Suprapubic skin (tissue), 4 donors: ENCODE results near the gene RBL2. TPM values are rescaled to one million over a fixed set of nuclear protein-coding genes. Genes with fewer than 3 reads are reported as not detected.
A peak's percentile ranks its signal among the peaks of the same experiment; 100 is the strongest.

Experiments used
- DNase-seq, 2 donors: peaks; one replicate each; pipeline ENCODE4 v3.0.0-alpha.2; 2019; ENCODE audit warnings: low spot score in 2 of 2
- H3K27ac ChIP-seq: fragments of 200-600 bp; sonication (generic); one replicate; pipeline ENCODE4 v1.5.1; 2019
- H3K27me3 ChIP-seq: fragments of 200-600 bp; sonication (generic); one replicate; pipeline ENCODE4 v1.5.1; 2019
- H3K36me3 ChIP-seq: fragments of 200-600 bp; sonication (generic); one replicate; pipeline ENCODE4 v1.5.1; 2019
- H3K4me1 ChIP-seq: fragments of 200-600 bp; sonication (generic); one replicate; pipeline ENCODE4 v1.5.1; 2019
- H3K4me3 ChIP-seq: fragments of 200-600 bp; sonication (generic); one replicate; pipeline ENCODE4 v1.5.1; 2019; ENCODE audit warnings: mild to moderate bottlenecking
- H3K9me3 ChIP-seq: fragments of 200-600 bp; sonication (generic); one replicate; pipeline ENCODE4 v1.5.1; 2019
- EP300 ChIP-seq: sonication (generic); formaldehyde crosslinking; IDR thresholded peaks from one replicate; pipeline ENCODE4 v1.6.1; 2017; ENCODE audit warnings: antibody characterized with exemption
- POLR2A ChIP-seq, 2 donors: fragments of 450-650 bp; IDR thresholded peaks; one replicate each; pipeline ENCODE4 v1.6.1; 2017; ENCODE audit warnings: antibody characterized with exemption in 2 of 2, mild to moderate bottlenecking in 2 of 2, moderate library complexity in 2 of 2
- POLR2AphosphoS5 ChIP-seq, 3 donors: sonication (generic); formaldehyde crosslinking; IDR thresholded peaks; one replicate each; pipeline ENCODE4 v1.6.1; 2017; ENCODE audit warnings: antibody characterized with exemption in 3 of 3
- WGBS: methylation state at CpG from one replicate; pipeline ENCODE4 v1.1.5; 2018; 5-methylcytosine and 5-hydroxymethylcytosine counted together
- total RNA-seq, 4 donors: library from RNA; depleted of rRNA; stranded (reverse); fragments of >200 nt; gene quantifications; one replicate each; pipeline ENCODE4 v1.1.0, GENCODE V29; 2016
- TF ChIP-seq, protein P1 (sequence below), 2 donors: fragments of 200-600 bp in 1 of 2; fragments of 450-650 bp in 1 of 2; sonication (generic) in 1 of 2; IDR thresholded peaks; one replicate each; pipeline ENCODE4 v1.5.1; 2016 to 2019; ENCODE audit warnings: antibody characterized with exemption in 2 of 2, mild to moderate bottlenecking in 1 of 2, moderate library complexity in 1 of 2

RBL2 gene
- total RNA-seq, 4 donors from 2014 or later = 66.4 to 155 (median 71.9) TPM

DNA sequence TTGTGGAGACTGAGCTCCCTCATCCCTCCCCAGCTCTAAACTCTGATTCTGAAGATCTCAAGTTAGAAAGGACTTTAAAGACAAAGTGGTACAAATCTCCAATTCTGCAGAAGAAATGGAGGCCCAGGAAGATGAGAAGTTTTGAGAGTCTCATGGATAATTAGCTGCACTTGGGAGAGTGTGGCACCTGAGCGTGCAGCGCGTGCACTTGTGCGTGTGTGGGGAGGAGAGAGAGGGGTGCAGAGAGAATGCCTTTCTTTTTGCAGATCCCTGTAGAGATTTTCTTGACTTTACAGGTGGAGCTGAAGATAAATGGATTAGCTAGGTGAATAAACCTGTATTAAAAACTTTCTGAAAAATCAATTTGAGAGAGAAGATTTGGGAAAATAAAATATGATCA lies 83.6 kb downstream of the RBL2 start:
- H3K9me3 ChIP-seq = no peaks in the 10 kb centered on the region
- TF ChIP-seq POLR2AphosphoS5 (IDR thresholded peaks at IDR 0.05) (no peak), EP300 (no peak), POLR2A (IDR thresholded peaks at IDR 0.05) (no peak)
- TF ChIP-seq, protein P1, sequence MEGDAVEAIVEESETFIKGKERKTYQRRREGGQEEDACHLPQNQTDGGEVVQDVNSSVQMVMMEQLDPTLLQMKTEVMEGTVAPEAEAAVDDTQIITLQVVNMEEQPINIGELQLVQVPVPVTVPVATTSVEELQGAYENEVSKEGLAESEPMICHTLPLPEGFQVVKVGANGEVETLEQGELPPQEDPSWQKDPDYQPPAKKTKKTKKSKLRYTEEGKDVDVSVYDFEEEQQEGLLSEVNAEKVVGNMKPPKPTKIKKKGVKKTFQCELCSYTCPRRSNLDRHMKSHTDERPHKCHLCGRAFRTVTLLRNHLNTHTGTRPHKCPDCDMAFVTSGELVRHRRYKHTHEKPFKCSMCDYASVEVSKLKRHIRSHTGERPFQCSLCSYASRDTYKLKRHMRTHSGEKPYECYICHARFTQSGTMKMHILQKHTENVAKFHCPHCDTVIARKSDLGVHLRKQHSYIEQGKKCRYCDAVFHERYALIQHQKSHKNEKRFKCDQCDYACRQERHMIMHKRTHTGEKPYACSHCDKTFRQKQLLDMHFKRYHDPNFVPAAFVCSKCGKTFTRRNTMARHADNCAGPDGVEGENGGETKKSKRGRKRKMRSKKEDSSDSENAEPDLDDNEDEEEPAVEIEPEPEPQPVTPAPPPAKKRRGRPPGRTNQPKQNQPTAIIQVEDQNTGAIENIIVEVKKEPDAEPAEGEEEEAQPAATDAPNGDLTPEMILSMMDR (IDR thresholded peaks at IDR 0.05) = no peak
- WGBS = 95% methylated on average over 4 of the region's 4 CpGs
- H3K36me3 ChIP-seq = no peaks in the 10 kb centered on the region
- H3K27ac ChIP-seq = peak overlapping the region; percentile 42
- peaks cover 4% of the 10 kb centered on the region for H3K4me1 ChIP-seq
- H3K4me3 ChIP-seq = no peak overlapping the region
- H3K27me3 ChIP-seq = no peaks in the 10 kb centered on the region
- DNase-seq = peak in 1 of 2 donors; percentile 8

DNA sequence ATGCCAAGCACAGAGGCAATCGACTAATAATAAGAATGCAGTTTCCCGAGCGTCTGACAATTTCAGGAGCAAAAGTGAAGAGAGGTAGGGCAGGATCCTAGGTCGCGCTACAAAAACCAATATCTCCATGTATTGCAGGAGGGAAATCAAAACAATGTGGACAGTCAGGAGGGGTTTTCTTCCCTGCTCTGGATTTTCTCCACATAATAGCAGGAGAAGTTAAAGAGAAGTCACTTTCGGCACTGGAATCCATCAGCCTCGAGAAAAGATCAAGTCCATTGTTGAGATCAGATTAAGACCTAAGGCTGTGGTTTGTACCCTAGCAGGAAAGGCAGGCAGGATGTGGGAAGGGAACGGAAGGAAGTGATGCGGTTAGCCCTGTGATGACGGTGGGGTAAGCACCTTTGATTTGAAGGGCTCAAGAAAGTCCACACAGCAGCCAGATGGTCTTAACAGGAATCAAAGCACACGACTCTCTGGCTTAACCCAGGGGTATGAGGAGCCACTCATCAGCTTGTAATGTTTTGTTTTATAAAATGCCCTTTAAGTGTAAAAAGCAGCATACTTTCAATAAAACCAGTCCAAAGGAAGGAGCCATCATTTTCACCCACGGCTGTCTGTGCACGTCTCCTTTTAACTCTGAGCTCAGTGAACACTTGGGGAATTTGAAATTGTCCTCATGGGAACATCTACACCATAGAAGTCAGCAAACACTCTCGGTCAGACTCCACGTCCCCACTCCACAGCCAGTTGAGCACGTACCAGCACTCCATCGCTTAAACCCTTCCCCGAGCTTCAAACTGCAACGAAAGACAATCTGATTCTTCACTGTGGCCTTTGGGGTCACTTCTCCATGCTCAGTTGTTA lies 84.5 kb downstream of the RBL2 start:
- Histone ChIP-seq H3K9me3 (no peaks in the 10 kb centered on the region), H3K27ac (peak overlapping the region; percentile 42), H3K36me3 (no peaks in the 10 kb centered on the region), H3K27me3 (no peaks in the 10 kb centered on the region), H3K4me1 (peaks cover 4% of the 10 kb centered on the region), H3K4me3 (peak overlapping the region; percentile 1)
- no peak for TF ChIP-seq POLR2A (IDR thresholded peaks at IDR 0.05)
- peak in 1 of 3 donors; percentile 41 for TF ChIP-seq POLR2AphosphoS5 (IDR thresholded peaks at IDR 0.05)
- peak in 1 of 2 donors; percentile 70 for DNase-seq
- 67% methylated on average over 19 of the region's 19 CpGs for WGBS

DNA sequence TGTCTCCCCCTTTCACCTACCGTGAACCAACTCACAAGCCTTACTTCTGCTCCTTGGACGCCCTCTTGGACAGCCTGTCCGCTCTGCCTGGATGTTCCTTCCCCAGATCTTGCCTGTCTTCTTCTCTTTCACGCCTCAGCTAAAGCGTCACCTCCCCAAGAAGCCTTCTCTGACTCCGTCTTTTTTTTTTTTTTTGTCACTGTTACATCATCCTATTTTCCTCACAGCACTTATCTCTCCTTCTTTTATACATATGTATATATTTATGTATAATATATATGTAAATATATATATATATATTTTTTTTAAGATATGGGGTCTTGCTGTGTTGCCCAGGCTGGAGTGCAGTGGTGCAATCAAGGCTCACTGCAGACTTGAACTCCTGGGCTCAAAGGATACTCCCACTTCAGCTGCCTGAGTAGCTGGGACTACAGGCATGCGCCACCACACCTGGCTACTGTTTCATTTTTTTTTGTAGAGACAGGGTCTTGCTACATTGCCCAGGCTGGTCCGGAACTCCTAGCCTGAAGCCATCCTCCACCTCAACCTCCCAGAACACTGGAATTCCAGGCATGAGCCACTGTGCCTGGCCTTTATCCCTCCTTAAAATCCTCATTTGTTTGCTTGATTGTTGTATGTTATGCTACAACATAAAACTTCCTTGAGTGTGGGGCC lies 85.3 kb downstream of the RBL2 start:
- Histone ChIP-seq H3K27me3 (no peaks in the 10 kb centered on the region), H3K9me3 (no peaks in the 10 kb centered on the region), H3K4me1 (peaks cover 4% of the 10 kb centered on the region), H3K4me3 (no peak overlapping the region), H3K36me3 (no peaks in the 10 kb centered on the region), H3K27ac (peak overlapping the region; percentile 26)
- 87% methylated on average over 8 of the region's 8 CpGs for WGBS
- peak in 1 of 2 donors; percentile 15 for DNase-seq
- TF ChIP-seq, protein P1 (IDR thresholded peaks at IDR 0.05) = no peak
- TF ChIP-seq POLR2AphosphoS5 (IDR thresholded peaks at IDR 0.05) = no peak
- no peak for TF ChIP-seq POLR2A (IDR thresholded peaks at IDR 0.05)

DNA sequence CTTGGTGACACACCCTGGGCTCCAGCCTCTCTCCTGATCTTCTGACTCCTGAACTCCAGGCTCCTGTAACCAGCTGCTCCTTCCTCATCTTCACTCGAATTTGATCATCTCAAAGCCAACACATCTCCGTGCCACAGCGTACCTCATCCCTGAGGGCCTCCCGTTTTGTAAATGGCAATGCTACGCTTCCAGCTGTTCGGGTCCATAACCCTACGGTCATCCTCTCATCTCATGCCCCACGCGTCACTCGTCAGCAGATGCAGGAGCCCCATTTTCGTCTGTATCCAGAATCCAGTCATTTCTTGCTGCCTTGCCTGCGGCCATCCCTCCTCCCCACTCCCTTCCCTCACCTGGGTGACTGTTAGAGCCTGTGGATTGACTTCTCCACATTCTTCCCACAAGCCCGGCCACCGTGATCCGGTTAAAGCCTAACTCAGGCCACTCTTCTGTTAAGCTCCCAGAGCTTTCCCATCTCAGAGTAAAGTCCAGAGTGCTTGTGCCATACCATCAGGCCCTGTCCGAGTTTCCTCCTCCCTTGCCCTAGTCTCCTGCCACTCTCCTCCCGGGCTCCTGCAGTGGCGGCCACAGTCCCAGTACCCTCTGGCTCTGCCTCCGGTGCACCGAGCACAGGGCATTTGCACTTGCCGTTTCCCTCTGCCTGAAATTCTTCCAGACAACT lies 89.0 kb downstream of the RBL2 start:
- WGBS = 92% methylated on average over 21 of the region's 21 CpGs
- DNase-seq = peak in 1 of 2 donors; percentile 48
- Histone ChIP-seq H3K9me3 (no peaks in the 10 kb centered on the region), H3K36me3 (no peaks in the 10 kb centered on the region), H3K4me1 (no peaks in the 10 kb centered on the region), H3K27me3 (no peaks in the 10 kb centered on the region), H3K27ac (no peak overlapping the region), H3K4me3 (no peak overlapping the region)
- TF ChIP-seq EP300 (no peak), POLR2A (IDR thresholded peaks at IDR 0.05) (no peak), POLR2AphosphoS5 (IDR thresholded peaks at IDR 0.05) (no peak)
- TF ChIP-seq, protein P1 (IDR thresholded peaks at IDR 0.05) = no peak

DNA sequence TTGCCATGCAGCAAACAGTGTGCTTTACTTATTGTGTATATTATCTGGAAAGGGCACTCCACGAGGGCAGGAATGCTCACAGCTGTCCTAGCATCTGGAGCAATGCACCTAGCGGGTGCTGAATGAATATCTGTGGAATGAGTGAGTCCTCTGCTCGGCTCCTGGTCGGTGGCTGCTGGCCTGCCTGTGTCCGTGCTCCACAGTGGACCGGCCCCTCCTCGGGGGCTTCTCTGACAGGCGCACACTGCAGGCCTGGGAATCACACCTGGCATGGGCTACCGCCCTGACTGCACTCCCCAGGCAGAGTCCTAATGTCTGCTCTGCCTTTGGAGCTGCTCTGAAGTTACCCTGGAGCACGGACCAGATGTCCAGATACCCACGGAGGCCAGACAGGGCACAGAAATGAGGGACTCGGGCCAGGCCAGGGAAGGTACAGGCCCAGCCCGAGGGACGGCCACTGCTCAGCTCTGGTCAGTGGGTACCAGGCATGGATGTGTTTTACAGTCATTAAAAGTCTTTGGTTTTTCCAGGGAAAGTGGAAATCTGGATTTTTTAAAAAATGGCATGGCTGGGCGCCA lies 89.8 kb downstream of the RBL2 start:
- TF ChIP-seq, protein P1 (IDR thresholded peaks at IDR 0.05) = no peak
- TF ChIP-seq EP300 = no peak
- no peak for TF ChIP-seq POLR2AphosphoS5 (IDR thresholded peaks at IDR 0.05)
- TF ChIP-seq POLR2A (IDR thresholded peaks at IDR 0.05) = no peak
- WGBS = 90% methylated on average over 9 of the region's 15 CpGs

More for the DNA sequence above, 89.8 kb downstream of the RBL2 start:
- no peaks in the 10 kb centered on the region for H3K27me3 ChIP-seq
- no peaks in the 10 kb centered on the region for H3K36me3 ChIP-seq
- H3K27ac ChIP-seq = no peak overlapping the region
- no peak overlapping the region for H3K4me3 ChIP-seq
- H3K4me1 ChIP-seq = no peaks in the 10 kb centered on the region
- no peaks in the 10 kb centered on the region for H3K9me3 ChIP-seq
- DNase-seq = peak in 1 of 2 donors; percentile 46
